Stimulated activated CD8-positive, alpha-beta memory T cell treated with anti-CD3 and anti-CD28 coated beads, Interleukin-4, amount 100 ng/mL, for 1 hour (primary cell): ENCODE data around the gene GLMN.
A peak's percentile ranks its signal among the peaks of the same experiment; 100 is the strongest.

Experiments
- DNase-seq, 2 donors: peaks; one replicate each; pipeline ENCODE4 v3.0.0-alpha.2; 2020; ENCODE audit warnings: low read depth in 2 of 2, low spot score in 1 of 2

The GLMN gene

GRCh38 chr1:92298573-92299476 lies at the start of gene GLMN, which contains the start of gene RPAP2:
Gene GLMN, minus strand, starts transcription at chr1:92298987. Its CDS starts 988 bp downstream, at chr1:92297999.
Gene RPAP2, plus strand, starts transcription at chr1:92299059. Its CDS starts 15 bp downstream, at chr1:92299074.
- peak; percentile 35 to 47 for DNase-seq

- no peak for DNase-seq
Observed at GRCh38 chr1:92346866-92347640, 48.3 kb upstream of the GLMN start.

- no peak for DNase-seq
Observed at GRCh38 chr1:92343061-92343460, 44.3 kb upstream of the GLMN start.

- no peak for DNase-seq
Observed at GRCh38 chr1:92342401-92342800, 43.6 kb upstream of the GLMN start.

GRCh38 chr1:92340154-92340553 lies 41.4 kb upstream of the GLMN start:
- DNase-seq = no peak

GRCh38 chr1:92333668-92334067 lies 34.9 kb upstream of the GLMN start:
- DNase-seq = no peak

- no peak for DNase-seq
Observed at GRCh38 chr1:92329347-92330129, 30.8 kb upstream of the GLMN start.

- DNase-seq = no peak
Observed at GRCh38 chr1:92327794-92328193, 29.0 kb upstream of the GLMN start.

- DNase-seq = no peak
Observed at GRCh38 chr1:92326681-92327080, 27.9 kb upstream of the GLMN start.

GRCh38 chr1:92324784-92325183 lies 26.0 kb upstream of the GLMN start:
- no peak for DNase-seq

- DNase-seq = no peak
Observed at GRCh38 chr1:92323473-92324453, 25.0 kb upstream of the GLMN start.

GRCh38 chr1:92317836-92318493 lies 19.2 kb upstream of the GLMN start:
- DNase-seq = no peak

- peak in 1 of 2 donors; percentile 9 for DNase-seq
Observed at GRCh38 chr1:92315766-92316599, 17.2 kb upstream of the GLMN start.

- no peak for DNase-seq
Observed at GRCh38 chr1:92314024-92314423, 15.2 kb upstream of the GLMN start.

- no peak for DNase-seq
Observed at GRCh38 chr1:92310185-92310597, 11.4 kb upstream of the GLMN start.

- DNase-seq = no peak
Observed at GRCh38 chr1:92307980-92308379, 9.2 kb upstream of the GLMN start.

- DNase-seq = no peak
Observed at GRCh38 chr1:92306020-92306419, 7.2 kb upstream of the GLMN start.

GRCh38 chr1:92301021-92301420 lies 2.2 kb upstream of the GLMN start:
- DNase-seq = no peak
